Psoas muscle (tissue), 8 donors: ENCODE data around the gene ARL4D. TPM values are rescaled to one million over a fixed set of nuclear protein-coding genes. Genes with fewer than 3 reads are reported as not detected.
A peak's percentile ranks its signal among the peaks of the same experiment; 100 is the strongest.
"Not testable (repeated sequence)": the region's sequence is repeated elsewhere in the genome, so short reads cannot be mapped to it uniquely, and the experiment has no call there.

Experiments
- ATAC-seq, 4 donors: fragments of 200-7000 bp; cut with Tn5 transposase; one replicate each; pipeline ENCODE4 v1.9.1; 2020; ENCODE audit warnings: moderate library complexity in 3 of 4, mild to moderate bottlenecking in 2 of 4
- DNase-seq, 2 donors: peaks; one replicate each; pipeline ENCODE4 v3.0.0-alpha.2; 2020
- H3K27ac ChIP-seq: fragments of 200-600 bp; one replicate; pipeline ENCODE4 v1.8.0; 2022
- H3K27me3 ChIP-seq, 3 donors: fragments of 200-600 bp in 1 of 3; one replicate each; pipeline versions ENCODE4 v1.6.1 to v1.8.0; 2013 to 2022; ENCODE audit warnings: low read length in 2 of 3, mild to moderate bottlenecking in 2 of 3, moderate library complexity in 1 of 3; ENCODE audit not compliant: insufficient read depth in 3 of 3
- H3K36me3 ChIP-seq, 2 donors: fragments of 200-600 bp in 1 of 2; one replicate each; pipeline versions ENCODE4 v1.6.1 to v1.8.0; 2013 to 2022; ENCODE audit warnings: low read depth in 1 of 2, mild to moderate bottlenecking in 1 of 2, moderate library complexity in 1 of 2; ENCODE audit not compliant: insufficient read depth in 1 of 2
- H3K4me1 ChIP-seq: fragments of 200-600 bp; one replicate; pipeline ENCODE4 v1.8.0; 2022
- H3K4me3 ChIP-seq: fragments of 200-600 bp; one replicate; pipeline ENCODE4 v1.8.0; 2022; ENCODE audit warnings: mild to moderate bottlenecking
- H3K9me3 ChIP-seq: fragments of 200-600 bp; one replicate; pipeline ENCODE4 v1.8.0; 2022
- WGBS, 3 donors: extraction: QIAGEN DNeasy Blood & Tissue Kit; methylation state at CpG; one replicate each; pipeline versions ENCODE4 v1.1.6 to v1.1.7; 2013; 5-methylcytosine and 5-hydroxymethylcytosine counted together
- intact Hi-C, 2 donors: fragments of 100-400 bp; cut with DNase I; formaldehyde crosslinking; loops; one replicate each; pipeline versions ENCODE4 v1.11.0 to v1.14.2; 2022
- polyA plus RNA-seq, 3 donors: library from polyadenylated mRNA; stranded (reverse); fragments of 200-250 nt; gene quantifications; one replicate each; pipeline ENCODE4 v1.2.3, GENCODE V29; 2013
- total RNA-seq, 4 donors: library from RNA; stranded (reverse); fragmentation: NEBNext Ultra II Directional in 2 of 4; extraction: Animal tissue kit (Norgen Biotek cat#: 25700) in 2 of 4; gene quantifications; one replicate each; pipeline versions ENCODE4 v1.2.1 to v1.2.4, GENCODE V29; 2021 to 2023
- TF ChIP-seq, protein P1 (sequence below): fragments of 200-600 bp; IDR thresholded peaks from one replicate; pipeline ENCODE4 v1.8.0; 2022; ENCODE audit warnings: antibody characterized with exemption
- donor health status: healthy with polysubstance abuse.
- donor health status: DM: no; HTN: no; CAD: no; lungs with moderate emphysema.
- donor health status: Bipolar disorder and iron deficiency.
- donor health status: healthy.
- donor health status: DM: yes; HTN: yes; CAD: no.
- donor health status: DM: no; HTN: no; CAD: no.
- donor health status: DM: no; HTN: no; CAD: no.
- donor health status: DM: yes; HTN: yes; CAD: no.

ARL4D gene
- total and polyA plus RNA-seq, 7 donors: 0.69 to 6.5 (median 1.7) TPM

DNA sequence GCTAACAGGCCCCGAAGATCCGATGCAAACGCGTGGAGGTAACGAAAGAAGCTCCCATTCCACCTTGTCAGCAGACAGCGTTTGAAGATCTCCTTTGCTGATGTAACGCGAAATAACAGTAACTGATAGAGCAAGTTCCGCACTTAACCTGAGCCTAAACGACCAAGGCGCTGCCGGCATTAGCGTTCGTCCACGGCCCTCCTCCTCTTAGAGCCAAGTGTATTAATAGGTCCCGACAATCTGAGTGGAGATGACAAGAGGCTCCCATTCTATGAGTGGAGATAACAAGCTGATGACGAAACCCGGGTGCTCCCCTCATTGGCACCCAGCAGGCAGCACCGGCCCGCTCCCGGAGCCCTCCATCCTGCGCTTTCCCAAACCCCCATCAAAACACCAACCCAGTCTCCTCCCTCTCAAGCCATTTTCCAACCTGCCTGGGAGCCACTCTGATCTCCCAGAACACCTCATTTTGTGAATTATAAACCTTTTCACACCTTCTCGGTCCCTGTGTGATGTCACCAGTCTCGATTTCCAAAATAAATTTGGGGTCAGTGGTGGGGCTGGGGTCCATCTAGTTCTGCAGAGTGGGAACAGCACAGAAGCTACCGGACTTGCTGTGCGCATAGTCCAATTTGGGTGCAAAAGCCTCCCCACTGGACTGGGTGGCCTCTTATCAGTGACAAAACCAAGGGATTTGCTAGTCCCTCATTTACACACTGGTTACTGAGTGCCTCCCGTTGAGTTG is 35.4 kb upstream of the ARL4D start:
- TF ChIP-seq, protein P1, sequence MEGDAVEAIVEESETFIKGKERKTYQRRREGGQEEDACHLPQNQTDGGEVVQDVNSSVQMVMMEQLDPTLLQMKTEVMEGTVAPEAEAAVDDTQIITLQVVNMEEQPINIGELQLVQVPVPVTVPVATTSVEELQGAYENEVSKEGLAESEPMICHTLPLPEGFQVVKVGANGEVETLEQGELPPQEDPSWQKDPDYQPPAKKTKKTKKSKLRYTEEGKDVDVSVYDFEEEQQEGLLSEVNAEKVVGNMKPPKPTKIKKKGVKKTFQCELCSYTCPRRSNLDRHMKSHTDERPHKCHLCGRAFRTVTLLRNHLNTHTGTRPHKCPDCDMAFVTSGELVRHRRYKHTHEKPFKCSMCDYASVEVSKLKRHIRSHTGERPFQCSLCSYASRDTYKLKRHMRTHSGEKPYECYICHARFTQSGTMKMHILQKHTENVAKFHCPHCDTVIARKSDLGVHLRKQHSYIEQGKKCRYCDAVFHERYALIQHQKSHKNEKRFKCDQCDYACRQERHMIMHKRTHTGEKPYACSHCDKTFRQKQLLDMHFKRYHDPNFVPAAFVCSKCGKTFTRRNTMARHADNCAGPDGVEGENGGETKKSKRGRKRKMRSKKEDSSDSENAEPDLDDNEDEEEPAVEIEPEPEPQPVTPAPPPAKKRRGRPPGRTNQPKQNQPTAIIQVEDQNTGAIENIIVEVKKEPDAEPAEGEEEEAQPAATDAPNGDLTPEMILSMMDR: no peak
- Histone ChIP-seq H3K36me3 (no peaks in the 10 kb centered on the region), H3K4me1 (peaks cover 23% of the 10 kb centered on the region), H3K4me3 (no peak overlapping the region), H3K9me3 (no peaks in the 10 kb centered on the region), H3K27me3 (no peaks in the 10 kb centered on the region), H3K27ac (peak overlapping the region; percentile 11)
- intact Hi-C loops: no loop called here
- DNase-seq: no peak
- no peak for ATAC-seq
- 88 to 95% (median 89%) methylated on average over 27 of the region's 27 CpGs for WGBS, 3 donors

DNA sequence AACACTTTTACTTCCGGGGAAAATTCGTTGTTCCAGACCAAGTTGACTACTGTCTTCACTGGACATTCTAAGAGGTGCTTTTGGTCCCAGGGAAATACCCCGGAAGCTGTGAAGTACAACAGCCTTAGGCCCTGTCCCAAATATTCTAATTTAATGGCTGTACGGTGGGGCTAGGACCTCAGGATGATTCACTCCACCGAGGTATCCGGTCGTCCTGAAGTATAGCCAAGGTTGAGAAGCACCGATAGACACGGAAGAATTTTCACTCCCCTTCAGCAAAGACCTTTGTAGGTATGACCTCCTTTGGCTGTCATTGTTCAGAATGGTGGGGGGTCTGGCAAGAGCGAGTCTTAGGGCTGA is 34.9 kb upstream of the ARL4D start:
- no peak for ATAC-seq
- H3K9me3 ChIP-seq: no peaks in the 10 kb centered on the region
- TF ChIP-seq, protein P1: no peak
- no peak overlapping the region for H3K4me3 ChIP-seq
- H3K36me3 ChIP-seq: no peaks in the 10 kb centered on the region
- H3K27me3 ChIP-seq: no peaks in the 10 kb centered on the region
- WGBS, 3 donors: 75 to 88% (median 77%) methylated on average over 10 of the region's 10 CpGs
- peaks cover 17% of the 10 kb centered on the region for H3K4me1 ChIP-seq
- no peak for DNase-seq
- intact Hi-C loops: no loop called here
- peak overlapping the region; percentile 11 for H3K27ac ChIP-seq

DNA sequence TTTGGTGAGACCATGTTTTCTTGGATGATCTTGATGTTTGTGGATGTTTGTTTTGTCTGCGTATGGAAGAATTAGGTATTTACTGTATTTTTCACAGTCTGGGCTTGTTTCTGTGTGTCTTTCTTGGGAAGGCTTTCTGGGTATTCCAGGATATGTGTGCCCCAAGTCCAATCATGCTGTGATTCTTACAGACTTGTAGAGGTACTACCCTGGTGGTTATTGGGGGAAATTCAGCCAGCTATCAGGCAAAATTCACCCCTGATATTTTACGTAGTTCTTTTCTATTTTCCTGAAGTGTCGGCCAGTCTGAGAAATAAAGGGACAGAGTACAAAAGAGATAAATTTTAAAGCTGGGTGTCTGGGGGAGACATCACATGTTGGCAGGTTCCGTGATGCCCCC is 33.4 kb upstream of the ARL4D start:
- WGBS, 3 donors: 88 to 93% (median 92%) methylated on average over 4 of the region's 4 CpGs
- DNase-seq (no peak), ATAC-seq (no peak)
- intact Hi-C loops: no loop called here
- no peak overlapping the region for H3K27ac ChIP-seq
- peaks cover 13% of the 10 kb centered on the region for H3K4me1 ChIP-seq
- no peak overlapping the region for H3K4me3 ChIP-seq
- no peaks in the 10 kb centered on the region for H3K9me3 ChIP-seq
- H3K36me3 ChIP-seq: no peaks in the 10 kb centered on the region
- TF ChIP-seq, protein P1: no peak
- H3K27me3 ChIP-seq: no peaks in the 10 kb centered on the region

DNA sequence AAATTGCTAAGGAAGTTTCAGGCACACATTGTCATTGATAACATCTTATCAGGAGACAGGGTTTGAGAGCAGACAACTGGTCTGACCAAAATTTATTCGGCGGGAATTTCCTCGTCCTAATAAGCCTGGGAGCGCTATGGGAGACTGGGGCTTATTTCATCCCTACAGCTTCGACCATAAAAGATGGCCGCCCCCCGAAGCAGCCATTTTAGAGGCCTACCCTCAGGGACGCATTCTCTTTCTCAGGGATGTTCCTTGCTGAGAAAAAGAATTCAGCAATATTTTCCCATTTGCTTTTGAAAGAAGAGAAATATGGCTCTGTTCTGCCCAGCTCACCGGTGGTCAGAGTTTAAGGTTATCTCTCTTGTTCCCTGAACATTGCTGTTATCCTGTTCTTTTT is 32.9 kb upstream of the ARL4D start:
- DNase-seq, intact Hi-C loops, H3K4me3 ChIP-seq, H3K36me3 ChIP-seq, ATAC-seq, H3K27me3 ChIP-seq, H3K9me3 ChIP-seq, H3K27ac ChIP-seq: not testable (repeated sequence)
- WGBS, 3 donors: 90 to 99% (median 93%) methylated on average over 9 of the region's 9 CpGs
- peaks cover 17% of the 10 kb centered on the region for H3K4me1 ChIP-seq

DNA sequence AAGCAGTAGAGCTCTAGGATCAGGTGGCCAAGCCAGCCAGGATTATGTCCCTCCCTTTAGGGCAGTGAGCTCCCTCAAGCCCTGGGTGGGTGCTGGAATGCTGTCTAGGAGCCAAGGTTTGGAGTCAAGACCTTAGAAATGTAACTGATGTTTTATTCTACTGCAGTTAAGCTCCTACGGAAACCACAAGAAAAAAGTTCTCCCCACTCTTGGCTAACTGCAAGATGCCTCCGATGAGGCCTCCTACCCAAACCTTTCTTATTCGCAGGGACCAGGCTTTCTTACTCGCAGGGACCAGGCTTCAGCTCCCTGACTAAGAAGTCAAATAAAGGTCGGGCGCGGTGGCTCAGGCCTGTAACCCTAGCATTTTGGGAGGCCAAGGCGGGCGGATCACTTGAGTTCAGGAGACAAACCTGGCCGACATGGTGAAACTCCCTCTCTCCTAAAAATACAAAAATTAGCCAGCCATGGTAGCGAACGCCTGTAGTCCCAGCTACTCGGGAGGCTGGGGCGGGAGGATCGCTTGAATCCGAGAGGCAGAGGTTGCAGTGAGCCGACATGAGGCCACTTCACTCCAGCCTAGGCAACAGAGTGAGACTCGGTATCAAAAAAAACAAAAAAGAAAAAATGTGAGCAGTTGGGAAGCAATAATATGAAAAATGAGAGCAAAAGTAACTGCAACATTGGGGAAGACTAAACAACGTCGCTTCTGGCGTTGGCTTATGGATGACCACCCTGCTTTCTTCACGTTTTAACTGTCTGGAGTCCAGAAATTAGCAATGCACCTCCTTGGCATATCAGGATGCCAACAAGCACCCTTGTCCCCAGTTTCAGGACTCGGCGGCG is 31.7 kb upstream of the ARL4D start:
- H3K27me3 ChIP-seq: no peaks in the 10 kb centered on the region
- ATAC-seq: peak in 2 of 4 donors; percentile 0 to 1
- H3K27ac ChIP-seq: peak overlapping the region; percentile 98
- peaks cover 17% of the 10 kb centered on the region for H3K4me1 ChIP-seq
- 61 to 78% (median 65%) methylated on average over 25 of the region's 25 CpGs for WGBS, 3 donors
- DNase-seq: peak; percentile 20 to 58
- TF ChIP-seq, protein P1: no peak
- no peaks in the 10 kb centered on the region for H3K9me3 ChIP-seq
- no peaks in the 10 kb centered on the region for H3K36me3 ChIP-seq
- intact Hi-C loops: no loop called here
- H3K4me3 ChIP-seq: peak overlapping the region; percentile 72
